Measurements from ENCODE around the gene MT1A.

GRCh38 chr16:56641166-56641565, 2.7 kb downstream of the MT1A start:
- TF ChIP-seq CTCF (IDR thresholded peaks at IDR 0.05) (no peak), POLR2A (IDR thresholded peaks at IDR 0.05) (no peak)
